WTC11 (cell line): Measurements from ENCODE around the gene GTF3C2. TPM values are rescaled to one million over a fixed set of nuclear protein-coding genes. Genes with fewer than 3 reads are reported as not detected.

Experiments used
- ATAC-seq: fragments of 200-7000 bp; cut with Tn5 transposase; 2 replicates; pipeline ENCODE4 v1.10.0; 2021; ENCODE audit warnings: mild to moderate bottlenecking, moderate library complexity
- CTCF ChIA-PET: fragments of 300-600 bp; sonication (Branson Sonifier 250); formaldehyde crosslinking; loops from one replicate; lab custom pipeline; 2021; ENCODE audit warnings: antibody characterized with exemption; lab: Charles Lee
- POLR2A ChIA-PET: fragments of 350-600 bp; sonication (Branson Sonifier 250); formaldehyde crosslinking; loops from one replicate; lab custom pipeline; 2021; ENCODE audit warnings: antibody characterized with exemption; lab: Charles Lee
- DNase-seq: peaks from one replicate; pipeline ENCODE4 v3.0.0; 2021; ENCODE audit warnings: low spot score
- H3K27ac Mint-ChIP-seq: 2 replicates; pipeline ENCODE4 v1.8.0; 2021; ENCODE audit warnings: mixed read lengths
- H3K27me3 Mint-ChIP-seq: 2 replicates; pipeline ENCODE4 v1.8.0; 2021; ENCODE audit warnings: low read depth, mild to moderate bottlenecking, moderate library complexity, mixed read lengths
- H3K36me3 Mint-ChIP-seq: 2 replicates; pipeline ENCODE4 v1.8.0; 2021; ENCODE audit warnings: mixed read lengths
- H3K4me1 Mint-ChIP-seq: 2 replicates; pipeline ENCODE4 v1.8.0; 2022; ENCODE audit warnings: mixed read lengths
- H3K4me3 Mint-ChIP-seq: 2 replicates; pipeline ENCODE4 v1.8.0; 2021; ENCODE audit warnings: mild to moderate bottlenecking, moderate library complexity, mixed read lengths
- H3K9me3 Mint-ChIP-seq: 2 replicates; pipeline ENCODE4 v1.8.0; 2021; ENCODE audit warnings: mixed read lengths
- ATF1 ChIP-seq: sonication (generic); formaldehyde crosslinking; IDR thresholded peaks from 2 replicates; pipeline ENCODE4 v1.8.1; 2023; ENCODE audit warnings: mild to moderate bottlenecking, moderate library complexity, missing genetic modification reagents
- CREM ChIP-seq: sonication (generic); formaldehyde crosslinking; IDR thresholded peaks from 2 replicates; pipeline ENCODE4 v1.8.1; 2022; ENCODE audit warnings: mild to moderate bottlenecking, missing genetic modification reagents, moderate library complexity
- ELF4 ChIP-seq: sonication (generic); formaldehyde crosslinking; IDR thresholded peaks from 2 replicates; pipeline ENCODE4 v1.8.1; 2022; ENCODE audit warnings: low read depth, mild to moderate bottlenecking, moderate library complexity, missing genetic modification reagents
- FOXK1 ChIP-seq: sonication (generic); formaldehyde crosslinking; IDR thresholded peaks from 2 replicates; pipeline ENCODE4 v1.8.0; 2022; ENCODE audit warnings: mild to moderate bottlenecking, moderate library complexity, missing genetic modification reagents
- FOXP1 ChIP-seq: sonication (generic); formaldehyde crosslinking; IDR thresholded peaks from 2 replicates; pipeline ENCODE4 v1.8.0; 2022; ENCODE audit warnings: missing genetic modification reagents, mild to moderate bottlenecking, moderate library complexity, borderline replicate concordance
- GABPB1 ChIP-seq: sonication (generic); formaldehyde crosslinking; IDR thresholded peaks from 2 replicates; pipeline ENCODE4 v1.8.1; 2023; ENCODE audit warnings: mild to moderate bottlenecking, missing genetic modification reagents
- IRF2 ChIP-seq: sonication (generic); formaldehyde crosslinking; IDR thresholded peaks from 2 replicates; pipeline ENCODE4 v1.8.0; 2022; ENCODE audit warnings: low read depth, missing genetic modification reagents, borderline replicate concordance
- JAZF1 ChIP-seq: fragments of 250-450 bp; sonication (Bioruptor Pico); IDR thresholded peaks from 2 replicates; pipeline ENCODE4 v1.9.0; 2021; ENCODE audit warnings: moderate library complexity, mild to moderate bottlenecking, inconsistent platforms
- MAX ChIP-seq: sonication (generic); formaldehyde crosslinking; IDR thresholded peaks from 2 replicates; pipeline ENCODE4 v1.8.0; 2022; ENCODE audit warnings: mild to moderate bottlenecking, missing genetic modification reagents
- MYBL2 ChIP-seq: sonication (generic); formaldehyde crosslinking; IDR thresholded peaks from 2 replicates; pipeline ENCODE4 v1.8.1; 2023; ENCODE audit warnings: mild to moderate bottlenecking, moderate library complexity, missing genetic modification reagents
- NFE2L1 ChIP-seq: sonication (generic); formaldehyde crosslinking; IDR thresholded peaks from 2 replicates; pipeline ENCODE4 v1.8.1; 2023; ENCODE audit warnings: missing genetic modification reagents
- NR2C2 ChIP-seq: sonication (generic); formaldehyde crosslinking; IDR thresholded peaks from 2 replicates; pipeline ENCODE4 v1.8.0; 2022; ENCODE audit warnings: mild to moderate bottlenecking, missing genetic modification reagents
- PREB ChIP-seq: sonication (generic); formaldehyde crosslinking; IDR thresholded peaks from 2 replicates; pipeline ENCODE4 v1.8.1; 2022; ENCODE audit warnings: mild to moderate bottlenecking, missing genetic modification reagents, moderate library complexity, borderline replicate concordance
- RORB ChIP-seq: fragments of 250-450 bp; sonication (Bioruptor Pico); IDR thresholded peaks from 2 replicates; pipeline ENCODE4 v1.9.0; 2021; ENCODE audit warnings: mild to moderate bottlenecking
- SMAD3 ChIP-seq: sonication (generic); formaldehyde crosslinking; IDR thresholded peaks from 2 replicates; pipeline ENCODE4 v1.8.0; 2022; ENCODE audit warnings: missing genetic modification reagents, mild to moderate bottlenecking, borderline replicate concordance
- SP1 ChIP-seq: sonication (generic); formaldehyde crosslinking; conservative IDR thresholded peaks from 2 replicates; pipeline ENCODE4 v1.8.1; 2022; ENCODE audit warnings: missing genetic modification reagents
- USF1 ChIP-seq: sonication (generic); formaldehyde crosslinking; IDR thresholded peaks from 2 replicates; pipeline ENCODE4 v1.8.0; 2022; ENCODE audit warnings: mild to moderate bottlenecking, missing genetic modification reagents
- ZNF423 ChIP-seq: fragments of 250-450 bp; sonication (Bioruptor Pico); IDR thresholded peaks from 2 replicates; pipeline ENCODE4 v2.1.2; 2022; ENCODE audit warnings: mild to moderate bottlenecking, moderate library complexity
- ZNF512 ChIP-seq: sonication (generic); formaldehyde crosslinking; IDR thresholded peaks from 2 replicates; pipeline ENCODE4 v1.8.1; 2022; ENCODE audit warnings: missing genetic modification reagents, borderline replicate concordance
- ZNF532 ChIP-seq: fragments of 250-450 bp; sonication (Bioruptor Pico); IDR thresholded peaks from 2 replicates; pipeline ENCODE4 v1.9.0; 2021; ENCODE audit warnings: mild to moderate bottlenecking, borderline replicate concordance
- ZSCAN18 ChIP-seq: fragments of 250-450 bp; sonication (Bioruptor Pico); IDR thresholded peaks from 2 replicates; pipeline ENCODE4 v2.1.2; 2022; ENCODE audit warnings: mild to moderate bottlenecking, moderate library complexity
- total RNA-seq: library from RNA; stranded (reverse); gene quantifications from 3 replicates; pipeline ENCODE4 v1.2.3, GENCODE V29; 2021

GTF3C2 gene
- total RNA-seq, 1 experiment from 2014 or later: 123 TPM

GRCh38 chr2:27381577-27382181, 25.1 kb upstream of the GTF3C2 start:
- DNase-seq: no peak
- no peaks in the 10 kb centered on the region; the same call in 1 of the 2 replicates for H3K27me3 Mint-ChIP-seq

GRCh38 chr2:27380626-27381545, 24.3 kb upstream of the GTF3C2 start, which contains the start of gene ZNF513:
TSS of gene ZNF513 (minus strand) at chr2:27380734. CDS start at chr2:27380526, 208 bp downstream.
- Mint-ChIP-seq H3K36me3 (peaks cover 63% of the 10 kb centered on the region), H3K27me3 (no peaks in the 10 kb centered on the region; the same call in 1 of the 2 replicates), H3K4me3 (peak within 1 kb of the TSS; percentile 94), H3K27ac (peak within 1 kb of the TSS; percentile 100), H3K9me3 (no peaks in the 10 kb centered on the region), H3K4me1 (peaks cover 20% of the 10 kb centered on the region)
- ChIA-PET CTCF (interaction anchor here (0.6 to 3.1 kb wide), 7 partner anchors 9 to 302 kb away, joined by 3 to 15 read pairs (median 5); partner anchors contain the start of genes EIF2B4, GTF3C2 and PPM1G), POLR2A (interaction anchor here (0.6 to 1.5 kb wide), 7 partner anchors 10 to 248 kb away, joined by 3 to 9 read pairs (median 3); partner anchors contain the start of genes CCDC121, EIF2B4, GPN1 and GTF3C2)
- peak; percentile 96 for DNase-seq
- peak; percentile 89 for ATAC-seq
- TF ChIP-seq FOXK1 (CRISPR knock-in tag) (peak; percentile 73), FOXP1 (CRISPR knock-in tag) (peak; percentile 55), ZNF532 (peak; percentile 87), ZNF512 (CRISPR knock-in tag) (no peak), MAX (CRISPR knock-in tag) (peak; percentile 71)

More at GRCh38 chr2:27381577-27382181, 25.1 kb upstream of the GTF3C2 start:
- CTCF ChIA-PET: interaction anchor here (3.1 kb wide), 1 partner anchor 12 kb away, joined by 15 read pairs; the partner anchor contains the start of gene EIF2B4
- no peak for TF ChIP-seq ATF1 (CRISPR knock-in tag)
- no peak for TF ChIP-seq JAZF1 (CRISPR knock-in tag)
- no peak for TF ChIP-seq PREB (CRISPR knock-in tag)
- TF ChIP-seq ZNF512 (CRISPR knock-in tag): no peak
- TF ChIP-seq SP1 (CRISPR knock-in tag): no peak
- TF ChIP-seq ZSCAN18 (CRISPR knock-in tag): no peak
- no peak for TF ChIP-seq ELF4 (CRISPR knock-in tag)
- no peak for TF ChIP-seq FOXP1 (CRISPR knock-in tag)
- TF ChIP-seq NFE2L1 (CRISPR knock-in tag): no peak
- TF ChIP-seq NR2C2 (CRISPR knock-in tag): no peak
- TF ChIP-seq MYBL2: no peak
- no peak for TF ChIP-seq ZNF423 (CRISPR knock-in tag)
- TF ChIP-seq RORB (CRISPR knock-in tag): no peak
- no peak for TF ChIP-seq CREM
- no peak for TF ChIP-seq GABPB1 (CRISPR knock-in tag)
- TF ChIP-seq SMAD3 (CRISPR knock-in tag): no peak
- TF ChIP-seq IRF2 (CRISPR knock-in tag): no peak
- no peak for TF ChIP-seq USF1 (CRISPR knock-in tag)
- Mint-ChIP-seq H3K4me1 (peaks cover 20% of the 10 kb centered on the region), H3K27ac (peak overlapping the region; percentile 100), H3K4me3 (peak overlapping the region; percentile 94), H3K36me3 (peaks cover 58% of the 10 kb centered on the region), H3K9me3 (no peaks in the 10 kb centered on the region)
- ATAC-seq: no peak
- POLR2A ChIA-PET: interaction anchor here (0.6 kb wide), 1 partner anchor 12 kb away, joined by 3 read pairs; the partner anchor contains the start of gene EIF2B4
